Activated CD8-positive, alpha-beta memory T cell treated with anti-CD3 and anti-CD28 coated beads for 4 hours (primary cell): ENCODE data around the gene MRPL38.
A peak's percentile ranks its signal among the peaks of the same experiment; 100 is the strongest.

Experiments used
- DNase-seq, 2 donors: peaks; one replicate each; pipeline ENCODE4 v3.0.0-alpha.2; 2020; ENCODE audit warnings: low read depth in 2 of 2

MRPL38 gene

DNA sequence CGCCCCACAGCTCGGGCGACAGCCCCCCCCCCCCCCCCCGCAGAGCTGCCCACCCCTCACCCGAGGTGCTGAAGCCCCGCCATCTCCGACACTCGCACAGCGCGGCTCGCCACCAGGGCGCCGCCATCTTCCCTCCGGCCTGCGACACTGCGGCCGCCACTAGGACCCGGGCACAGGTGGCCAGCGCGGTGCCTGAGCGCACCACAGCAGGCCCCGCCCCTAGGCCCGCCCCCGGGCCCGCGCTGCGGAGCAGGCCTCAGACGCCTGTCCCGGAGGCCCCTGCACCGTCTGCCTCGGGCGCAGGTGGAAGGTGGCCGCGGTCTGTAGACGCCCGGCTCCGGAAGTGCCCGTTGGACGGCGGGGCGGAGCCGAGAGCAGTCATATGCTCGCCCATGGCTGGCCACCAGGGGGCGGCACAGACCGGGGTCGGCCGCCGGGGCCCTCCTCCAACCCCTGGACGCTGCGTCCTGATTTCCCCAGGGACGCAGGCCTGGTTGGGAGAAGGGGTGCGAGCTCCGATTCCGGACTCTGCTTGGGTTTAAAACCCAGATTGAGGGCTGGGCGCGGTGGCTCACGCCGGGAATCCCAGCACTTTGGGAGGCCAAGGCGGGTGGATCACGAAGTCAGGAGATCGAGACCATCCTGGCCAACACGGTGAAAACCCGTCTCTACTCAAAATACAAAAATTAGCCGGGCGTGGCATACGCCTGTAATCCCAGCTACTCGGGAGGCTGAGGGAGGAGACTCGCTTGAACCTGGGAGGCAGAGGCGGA lies at the start of gene MRPL38:
MRPL38 (minus strand) TSS at position 136 of the 773 bp plus-strand sequence; CDS start at position 127, 9 bp downstream.
- peak; percentile 85 for DNase-seq

- DNase-seq, result no peak
These were observed 46.3 kb upstream of the MRPL38 start for GRCh38 chr17:75950855-75951554.

DNA sequence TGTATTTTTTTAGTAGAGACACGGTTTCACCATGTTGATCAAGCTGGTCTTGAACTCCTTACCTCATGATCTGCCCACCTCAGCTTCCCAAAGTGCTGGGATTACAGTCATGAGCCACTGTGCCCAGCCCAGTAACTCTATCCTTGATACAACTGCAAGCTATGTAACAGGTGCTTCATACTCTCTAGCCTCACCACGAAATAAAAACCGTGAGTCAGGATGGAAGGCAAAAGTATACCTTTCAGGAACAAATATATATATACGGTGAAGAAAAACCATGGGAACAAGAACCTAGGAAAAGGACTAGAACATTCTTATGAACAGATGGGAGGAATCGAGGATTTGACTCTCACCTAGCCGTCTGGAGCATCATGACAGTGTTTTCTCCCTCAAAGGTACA lies 45.7 kb upstream of the MRPL38 start:
- DNase-seq, result no peak

DNA sequence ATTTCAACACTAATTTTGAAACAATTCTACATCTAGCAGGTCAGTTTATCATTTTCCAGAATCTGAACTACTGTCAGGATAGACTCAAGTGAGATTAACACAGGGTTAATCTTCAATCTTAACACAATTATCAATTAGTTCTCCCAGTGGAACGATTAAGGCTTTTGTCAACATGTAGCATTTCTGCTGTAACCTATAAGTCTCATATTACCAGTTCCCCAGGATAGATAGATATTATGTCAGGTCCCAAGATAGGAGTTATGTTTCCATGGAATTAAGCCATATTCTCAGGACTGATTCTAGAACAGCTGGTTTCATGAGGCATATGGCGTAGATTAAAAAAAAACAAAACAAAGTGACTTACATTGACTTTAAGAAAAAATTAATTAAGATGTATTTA lies 40.5 kb upstream of the MRPL38 start:
- no peak for DNase-seq

GRCh38 chr17:75943491-75943890 lies 38.8 kb upstream of the MRPL38 start:
- no peak for DNase-seq

DNA sequence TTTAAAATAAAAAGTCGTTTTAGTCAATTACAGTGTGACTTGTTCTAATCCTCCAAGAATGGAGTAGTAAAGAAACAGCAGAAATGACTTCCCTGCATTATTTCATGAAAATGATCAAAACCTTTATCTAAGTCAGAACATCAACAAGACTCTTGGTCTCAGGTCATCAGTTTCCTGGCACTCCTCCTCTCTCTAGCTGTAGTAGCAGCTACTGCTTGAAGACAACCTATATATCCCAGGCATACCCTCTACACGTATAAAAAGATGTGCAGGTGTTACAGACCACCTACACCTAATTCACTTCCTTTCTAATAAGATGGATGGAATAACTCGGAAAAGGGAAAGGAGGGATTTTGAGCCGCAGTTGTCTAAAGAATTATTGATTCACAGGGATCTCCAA lies 37.8 kb upstream of the MRPL38 start:
- DNase-seq, result no peak

- no peak for DNase-seq
These were observed 36.7 kb upstream of the MRPL38 start for GRCh38 chr17:75941442-75941819.

DNA sequence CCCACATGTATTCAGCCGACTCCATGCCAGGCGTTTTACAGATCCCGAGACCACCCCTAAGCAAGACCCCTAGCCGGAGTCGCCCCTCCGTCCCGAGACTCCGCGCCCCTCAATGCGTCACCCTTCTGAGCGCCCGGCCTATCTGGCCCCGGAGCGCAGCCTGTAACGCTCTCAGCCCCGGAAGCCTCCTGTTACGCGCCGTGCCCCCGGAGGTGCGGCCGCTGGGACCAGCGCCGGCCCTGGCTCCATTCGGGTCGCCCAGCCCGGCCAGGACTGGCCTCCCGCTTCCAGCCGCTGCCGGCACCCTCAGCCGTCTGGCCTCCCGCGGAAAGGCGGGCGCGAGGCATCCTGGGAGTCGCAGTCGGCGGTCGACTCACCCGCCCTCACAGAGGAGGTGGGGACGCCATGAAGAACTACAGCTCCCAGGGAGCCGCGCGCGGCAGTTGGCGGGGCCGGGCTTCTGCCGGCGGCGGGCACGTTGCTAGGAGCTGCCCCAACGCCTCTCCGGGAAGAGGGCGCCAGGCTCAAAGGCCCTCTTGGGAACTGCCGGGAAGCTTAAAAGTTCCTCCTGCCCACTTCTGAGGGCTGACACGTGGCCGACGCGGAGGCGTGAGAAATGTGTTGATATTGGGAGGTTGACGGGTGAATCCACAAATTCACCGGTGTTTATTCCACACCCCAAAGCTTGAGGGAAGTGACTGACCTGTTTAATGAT lies 36.2 kb upstream of the MRPL38 start, which contains the start of gene FBF1:
FBF1 (minus strand) TSS at position 316 of the 715 bp plus-strand sequence. CDS start 2,893 bp downstream, outside the sequence.
- peak; percentile 77 for DNase-seq

- DNase-seq, result no peak
These were observed 33.0 kb upstream of the MRPL38 start for GRCh38 chr17:75937652-75938051.

- DNase-seq, result no peak
These were observed 29.1 kb upstream of the MRPL38 start for GRCh38 chr17:75933808-75934207.

- DNase-seq, result no peak
These were observed 28.2 kb upstream of the MRPL38 start for GRCh38 chr17:75932852-75933251.

- no peak for DNase-seq
These were observed 26.4 kb upstream of the MRPL38 start for GRCh38 chr17:75931062-75931461.

- no peak for DNase-seq
These were observed 22.7 kb upstream of the MRPL38 start for GRCh38 chr17:75927286-75927922.

DNA sequence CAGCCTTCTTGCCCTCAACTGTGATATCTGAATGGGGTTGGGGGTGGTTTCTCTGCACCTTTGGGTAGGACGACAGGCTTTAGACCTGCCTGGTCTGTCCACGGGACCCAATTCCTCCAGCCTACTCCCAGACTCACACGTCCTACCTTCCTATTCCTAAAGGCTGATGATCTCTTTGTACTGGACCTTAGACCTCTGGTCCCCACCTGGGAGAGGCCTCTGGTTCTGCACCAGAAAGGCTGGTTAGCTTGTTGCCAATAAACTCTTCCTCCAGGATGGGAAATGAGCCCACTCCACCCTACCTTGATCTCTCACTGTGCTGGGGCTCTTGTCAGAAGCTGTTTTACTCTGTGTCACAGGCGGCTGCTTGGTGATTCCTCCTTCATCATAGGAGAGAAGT lies 21.8 kb upstream of the MRPL38 start:
- DNase-seq, result no peak

DNA sequence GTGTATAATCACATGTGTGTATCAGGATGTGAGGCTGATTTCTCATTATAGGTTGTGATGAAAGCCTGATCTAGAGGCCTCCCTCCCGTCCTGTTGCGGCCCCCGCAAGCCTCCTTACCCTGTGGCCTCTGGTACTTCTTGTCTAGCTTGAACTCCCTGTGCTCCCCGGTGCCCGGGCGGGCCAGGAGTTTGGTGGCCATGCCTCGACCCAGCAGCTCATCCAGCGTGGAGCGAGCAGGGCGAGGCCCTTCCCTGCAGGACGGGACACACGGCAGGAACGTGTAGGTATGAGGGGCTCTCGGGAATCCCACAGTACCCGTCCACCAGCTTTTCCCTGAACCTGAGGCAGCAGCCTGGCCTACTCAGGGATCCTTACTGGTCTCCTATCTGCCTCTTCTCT lies 21.2 kb upstream of the MRPL38 start:
- no peak for DNase-seq

- no peak for DNase-seq
These were observed 20.4 kb upstream of the MRPL38 start for GRCh38 chr17:75925103-75925502.

- no peak for DNase-seq
These were observed 18.5 kb upstream of the MRPL38 start for GRCh38 chr17:75922963-75923874.

DNA sequence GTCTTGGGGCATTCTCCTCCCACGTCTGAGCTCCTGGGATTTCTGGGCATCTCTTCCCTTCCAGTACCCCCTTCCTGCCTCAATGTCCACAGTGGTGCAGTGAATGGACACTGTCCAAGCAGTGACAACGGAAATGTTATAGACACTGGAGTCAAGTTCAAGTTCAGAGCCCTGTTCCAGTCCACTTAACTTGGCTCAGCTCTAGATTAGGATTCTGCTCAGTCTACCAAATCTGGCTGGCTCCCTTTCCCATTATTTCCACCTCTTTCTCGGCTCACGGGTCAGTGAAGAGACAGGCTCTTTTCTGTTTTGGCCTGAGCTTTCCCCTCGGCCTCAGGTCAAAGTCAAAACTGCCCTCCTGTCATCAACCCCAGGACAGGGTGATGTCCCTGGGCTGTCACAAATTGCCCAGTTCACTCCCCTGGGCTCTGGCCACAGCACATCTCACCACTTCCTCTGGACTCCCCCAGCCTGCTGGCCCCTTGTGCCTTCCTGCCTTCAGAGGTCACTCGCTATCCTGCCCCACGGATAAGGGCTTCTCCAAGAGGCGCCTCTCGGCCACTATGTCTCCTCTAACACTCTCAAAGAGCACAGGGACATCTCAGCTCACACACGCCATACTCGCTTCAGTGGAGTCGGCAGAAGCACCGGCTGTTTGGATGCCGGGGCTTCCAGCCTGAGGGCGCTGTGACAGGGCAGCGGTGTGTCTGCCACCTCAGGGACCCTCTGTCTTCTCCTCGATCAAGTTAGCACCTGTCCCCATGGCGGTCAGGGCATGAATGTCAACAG lies 17.7 kb upstream of the MRPL38 start:
- DNase-seq, result no peak

GRCh38 chr17:75921596-75921995 lies 16.9 kb upstream of the MRPL38 start:
- DNase-seq, result no peak

DNA sequence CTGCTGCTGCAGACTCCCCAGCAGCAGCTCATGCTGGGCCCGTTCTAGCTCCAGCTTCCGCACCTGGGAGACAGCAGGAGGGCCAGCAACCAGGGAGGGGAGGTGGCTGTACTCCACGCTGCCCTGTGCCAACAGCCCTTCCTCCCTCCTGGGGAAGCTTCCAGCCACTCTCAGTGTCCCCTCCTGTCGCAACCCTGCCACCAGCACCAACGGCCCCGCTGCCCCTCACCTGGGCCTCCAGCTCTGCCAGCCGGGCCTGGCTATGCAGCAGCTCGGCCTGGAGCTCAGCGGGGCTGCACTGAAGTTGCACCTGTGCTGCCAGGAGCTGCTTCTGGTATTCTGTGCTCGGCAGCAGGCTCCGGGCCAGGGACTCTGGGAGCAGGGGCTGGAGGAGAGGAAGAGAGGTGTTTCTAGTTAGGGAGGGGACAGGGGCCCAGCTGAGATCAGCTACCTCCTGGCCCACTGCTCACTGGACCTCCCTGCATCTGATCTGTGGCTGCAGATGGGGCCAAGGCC lies 15.4 kb upstream of the MRPL38 start:
- no peak for DNase-seq
